Measurements from ENCODE around the gene TRAPPC10. TPM values are rescaled to one million over a fixed set of nuclear protein-coding genes. Genes with fewer than 3 reads are reported as not detected.

Gene TRAPPC10
- total RNA-seq, 1 experiment from 2014 or later: 31.5 TPM

- Histone ChIP-seq H3K27ac (ENCODE audit: low read depth, low read length) (no peak overlapping the region), H3K4me1 (ENCODE audit: control insufficient read depth in 1 of 2, insufficient read depth in 2 of 2, low read length in 2 of 2) (no peaks in the 10 kb centered on the region), H3K9me3 (ENCODE audit: control insufficient read depth in 1 of 2, insufficient read depth in 1 of 2, low read depth in 1 of 2, low read length in 2 of 2) (no peaks in the 10 kb centered on the region), H3K9me2 (ENCODE audit: insufficient read depth) (no peaks in the 10 kb centered on the region), H3K36me3 (ENCODE audit: control insufficient read depth in 1 of 2, insufficient read depth in 2 of 2, low read length in 2 of 2) (no peaks in the 10 kb centered on the region), H3K4me2 (ENCODE audit: low read length) (no peak overlapping the region), H2AFZ (ENCODE audit: low read depth, low read length, poor library complexity, severe bottlenecking) (no peak overlapping the region), H3K4me3 (replicated peaks in 1 of 2; ENCODE audit: low read depth in 1 of 2, low read length in 2 of 2) (no peak overlapping the region), H3K9ac (ENCODE audit: low read length) (no peak overlapping the region), H4K20me1 (ENCODE audit: insufficient read depth) (no peaks in the 10 kb centered on the region), H3K27me3 (ENCODE audit: insufficient read depth, low read length) (no peaks in the 10 kb centered on the region), H3K79me2 (ENCODE audit: insufficient read depth, low read length) (no peaks in the 10 kb centered on the region)
- RAD21 ChIA-PET (ENCODE audit: low non-redundant PET in 1 of 2, low total read pairs in 2 of 2, uncharacterized antibody in 2 of 2, unreplicated experiment in 2 of 2): no interaction called here
- CTCF ChIA-PET: no interaction called here
- DNase-seq (ENCODE audit: low read depth, low spot score) (no peak), ATAC-seq (no peak)
- no TSS peak for BruUV-seq (replicated peaks)
- intact Hi-C loops (cut with micrococcal nuclease): no loop called here
- TF ChIP-seq SRF (IDR thresholded peaks at IDR 0.05; ENCODE audit: low read depth) (no peak), ELF1 (IDR thresholded peaks at IDR 0.05; ENCODE audit: borderline replicate concordance, low read depth) (no peak), SP1 (IDR thresholded peaks at IDR 0.05; ENCODE audit: low read depth) (no peak), RAD21 (IDR thresholded peaks at IDR 0.05; ENCODE audit: low read depth) (no peak), EZH2 (IDR thresholded peaks at IDR 0.05) (no peak), TCF7L2 (IDR thresholded peaks at IDR 0.05; ENCODE audit: borderline replicate concordance, extremely low read depth, insufficient read depth, insufficient read length) (no peak), CEBPB (IDR thresholded peaks at IDR 0.05; ENCODE audit: low read depth) (no peak), JUND (IDR thresholded peaks at IDR 0.05) (no peak), ZNF274 (IDR thresholded peaks at IDR 0.05; ENCODE audit: low read depth, low read length) (no peak), FOSL1 (IDR thresholded peaks at IDR 0.05; ENCODE audit: low read depth) (no peak)
- POLR2A ChIA-PET: no interaction called here
Observed at GRCh38 chr21:43968410-43969114, 43.5 kb upstream of the TRAPPC10 start.

- TF ChIP-seq YY1 (IDR thresholded peaks at IDR 0.05; ENCODE audit: extremely low read depth, insufficient replicate concordance, low read depth, low read length) (no peak), MAX (IDR thresholded peaks at IDR 0.05) (no peak), RAD21 (IDR thresholded peaks at IDR 0.05; ENCODE audit: low read depth) (no peak), EGR1 (IDR thresholded peaks at IDR 0.05; ENCODE audit: low read depth) (no peak), SRF (IDR thresholded peaks at IDR 0.05; ENCODE audit: low read depth) (no peak), SP1 (IDR thresholded peaks at IDR 0.05; ENCODE audit: low read depth) (no peak)
- Histone ChIP-seq H4K20me1 (ENCODE audit: insufficient read depth) (no peaks in the 10 kb centered on the region), H3K9me2 (ENCODE audit: insufficient read depth) (no peaks in the 10 kb centered on the region), H3K36me3 (ENCODE audit: control insufficient read depth in 1 of 2, insufficient read depth in 2 of 2, low read length in 2 of 2) (no peaks in the 10 kb centered on the region), H3K4me3 (replicated peaks in 1 of 2; ENCODE audit: low read depth in 1 of 2, low read length in 2 of 2) (no peak overlapping the region), H3K79me2 (ENCODE audit: insufficient read depth, low read length) (no peaks in the 10 kb centered on the region), H3K4me1 (ENCODE audit: control insufficient read depth in 1 of 2, insufficient read depth in 2 of 2, low read length in 2 of 2) (no peaks in the 10 kb centered on the region), H3K9ac (ENCODE audit: low read length) (no peak overlapping the region), H3K27me3 (ENCODE audit: insufficient read depth, low read length) (no peaks in the 10 kb centered on the region), H3K4me2 (ENCODE audit: low read length) (no peak overlapping the region), H2AFZ (ENCODE audit: low read depth, low read length, poor library complexity, severe bottlenecking) (no peak overlapping the region), H3K9me3 (ENCODE audit: control insufficient read depth in 1 of 2, insufficient read depth in 1 of 2, low read depth in 1 of 2, low read length in 2 of 2) (no peaks in the 10 kb centered on the region), H3K27ac (ENCODE audit: low read depth, low read length) (no peak overlapping the region)
- BruUV-seq (replicated peaks): no TSS peak
- RAD21 ChIA-PET (ENCODE audit: low non-redundant PET in 1 of 2, low total read pairs in 2 of 2, uncharacterized antibody in 2 of 2, unreplicated experiment in 2 of 2): no interaction called here
- intact Hi-C loops (cut with micrococcal nuclease): no loop called here
- ATAC-seq: no peak
- POLR2A ChIA-PET: no interaction called here
- DNase-seq (ENCODE audit: low read depth, low spot score): no peak
- CTCF ChIA-PET: no interaction called here
Observed at GRCh38 chr21:43969115-43969444, 43.0 kb upstream of the TRAPPC10 start.
